CD8-positive, alpha-beta memory T cell (primary cell): Measurements from ENCODE around the gene MAGI1. TPM values are rescaled to one million over a fixed set of nuclear protein-coding genes. Genes with fewer than 3 reads are reported as not detected.
A peak's percentile ranks its signal among the peaks of the same experiment; 100 is the strongest.

Experiments used
- CTCF ChIA-PET: fragments of 350-600 bp; sonication (Branson Sonifier 250); formaldehyde crosslinking; loops from one replicate; lab custom pipeline; 2021; ENCODE audit warnings: antibody characterized with exemption; lab: Charles Lee
- POLR2A ChIA-PET: fragments of 350-600 bp; sonication (Branson Sonifier 250); formaldehyde crosslinking; loops from one replicate; lab custom pipeline; 2021; ENCODE audit warnings: antibody characterized with exemption; lab: Charles Lee
- DNase-seq, 5 donors: peaks; one replicate each; pipeline versions ENCODE4 v3.0.0 to v3.0.0-alpha.2; 2020 to 2022; ENCODE audit warnings: mixed read lengths in 1 of 5
- H3K27ac ChIP-seq: one replicate; pipeline ENCODE4 v1.7.0; 2013; ENCODE audit warnings: low read depth, mild to moderate bottlenecking, low read length, moderate library complexity
- H3K27me3 ChIP-seq: 2 replicates; pipeline ENCODE4 v1.7.0; 2013; ENCODE audit warnings: low read length, mild to moderate bottlenecking; ENCODE audit not compliant: insufficient read depth, poor library complexity, severe bottlenecking
- H3K36me3 ChIP-seq: 2 replicates; pipeline ENCODE4 v1.7.0; 2013; ENCODE audit warnings: mild to moderate bottlenecking, low read length, moderate library complexity; ENCODE audit not compliant: insufficient read depth
- H3K4me1 ChIP-seq: 2 replicates; pipeline ENCODE4 v1.7.0; 2013; ENCODE audit warnings: mild to moderate bottlenecking, low read length, moderate library complexity; ENCODE audit not compliant: insufficient read depth
- H3K4me3 ChIP-seq: 2 replicates; pipeline ENCODE4 v1.7.0; 2013; ENCODE audit warnings: mild to moderate bottlenecking, low read length
- H3K9me3 ChIP-seq: 2 replicates; pipeline ENCODE4 v1.7.0; 2013; ENCODE audit warnings: mild to moderate bottlenecking, low read length
- H3K27ac Mint-ChIP-seq, 8 donors: one replicate each; pipeline ENCODE4 v1.8.0; 2020 to 2021; ENCODE audit warnings: mixed read lengths in 8 of 8, mild to moderate bottlenecking in 6 of 8, inconsistent platforms in 3 of 8, moderate library complexity in 3 of 8
- H3K27me3 Mint-ChIP-seq, 2 donors: one replicate each; pipeline ENCODE4 v1.8.0; 2020 to 2021; ENCODE audit warnings: mixed read lengths in 2 of 2, mild to moderate bottlenecking in 1 of 2, moderate library complexity in 1 of 2
- H3K36me3 Mint-ChIP-seq, 3 donors: one replicate each; pipeline ENCODE4 v1.8.0; 2020 to 2021; ENCODE audit warnings: mixed read lengths in 3 of 3, inconsistent platforms in 1 of 3, mild to moderate bottlenecking in 1 of 3
- H3K4me1 Mint-ChIP-seq, 3 donors: one replicate each; pipeline ENCODE4 v1.8.0; 2020 to 2021; ENCODE audit warnings: mixed read lengths in 3 of 3, inconsistent platforms in 1 of 3, mild to moderate bottlenecking in 1 of 3
- H3K4me3 Mint-ChIP-seq, 7 donors: one replicate each; pipeline ENCODE4 v1.8.0; 2020 to 2021; ENCODE audit warnings: mixed read lengths in 7 of 7, mild to moderate bottlenecking in 6 of 7, moderate library complexity in 4 of 7, inconsistent platforms in 2 of 7
- H3K9me3 Mint-ChIP-seq, 5 donors: one replicate each; pipeline ENCODE4 v1.8.0; 2020 to 2022; ENCODE audit warnings: mixed read lengths in 5 of 5, mild to moderate bottlenecking in 3 of 5, moderate library complexity in 2 of 5, inconsistent platforms in 1 of 5
- polyA plus RNA-seq: library from polyadenylated mRNA; unstranded; fragments of 300-500 nt; fragmentation: Illumina TruSeq; gene quantifications from one replicate; pipeline ENCODE4 v1.2.3, GENCODE V29; 2021
- total RNA-seq, 2 experiments: library from RNA; stranded (reverse); gene quantifications; one replicate each; pipeline ENCODE4 v1.2.3, GENCODE V29; 2021

Gene MAGI1
- total and polyA plus RNA-seq, 3 experiments from 2014 or later = 0.15 to 0.42 TPM; not detected in 1

- H3K9me3 ChIP-seq = no peaks in the 10 kb centered on the region
- DNase-seq = no peak
- no peak overlapping the region for H3K27ac Mint-ChIP-seq
- no peaks in the 10 kb centered on the region for H3K27me3 ChIP-seq
- no peaks in the 10 kb centered on the region for H3K4me1 ChIP-seq
- H3K4me3 ChIP-seq = no peak overlapping the region
- H3K9me3 Mint-ChIP-seq = peaks cover 0 to 7% (median 3%) of the 10 kb centered on the region in 5 donors
- no peaks in the 10 kb centered on the region for H3K4me1 Mint-ChIP-seq
- no peak overlapping the region for H3K27ac ChIP-seq
- H3K36me3 ChIP-seq = no peaks in the 10 kb centered on the region
- POLR2A ChIA-PET = no interaction called here
- H3K27me3 Mint-ChIP-seq = peaks cover 0 to 3% of the 10 kb centered on the region in 2 donors
- no peaks in the 10 kb centered on the region for H3K36me3 Mint-ChIP-seq
- CTCF ChIA-PET = no interaction called here
- H3K4me3 Mint-ChIP-seq = no peak overlapping the region
Measured at GRCh38 chr3:65905771-65906170, 132.9 kb downstream of the MAGI1 start.

GRCh38 chr3:65904016-65904415 lies 134.7 kb downstream of the MAGI1 start:
- H3K27me3 Mint-ChIP-seq = peaks cover 0 to 3% of the 10 kb centered on the region in 2 donors
- no peak for DNase-seq
- peak overlapping the region in 1 of 8 donors; percentile 61 for H3K27ac Mint-ChIP-seq
- no peak overlapping the region for H3K27ac ChIP-seq
- no peak overlapping the region for H3K4me3 ChIP-seq
- H3K9me3 Mint-ChIP-seq = peaks cover 0 to 6% (median 2%) of the 10 kb centered on the region in 5 donors
- no peaks in the 10 kb centered on the region for H3K9me3 ChIP-seq
- no peaks in the 10 kb centered on the region for H3K36me3 Mint-ChIP-seq
- no peak overlapping the region for H3K4me3 Mint-ChIP-seq
- ChIA-PET POLR2A (no interaction called here), CTCF (no interaction called here)
- H3K27me3 ChIP-seq = no peaks in the 10 kb centered on the region
- no peaks in the 10 kb centered on the region for H3K4me1 Mint-ChIP-seq
- H3K36me3 ChIP-seq = no peaks in the 10 kb centered on the region
- H3K4me1 ChIP-seq = no peaks in the 10 kb centered on the region

GRCh38 chr3:65902304-65902793 lies 136.4 kb downstream of the MAGI1 start:
- no peak overlapping the region for H3K4me3 Mint-ChIP-seq
- Histone ChIP-seq H3K4me1 (no peaks in the 10 kb centered on the region), H3K36me3 (no peaks in the 10 kb centered on the region), H3K9me3 (no peaks in the 10 kb centered on the region), H3K27me3 (no peaks in the 10 kb centered on the region), H3K4me3 (no peak overlapping the region), H3K27ac (no peak overlapping the region)
- H3K36me3 Mint-ChIP-seq = no peaks in the 10 kb centered on the region
- no peak overlapping the region for H3K27ac Mint-ChIP-seq
- DNase-seq = no peak
- ChIA-PET POLR2A (no interaction called here), CTCF (no interaction called here)
- peaks cover 0 to 4% (median 0%) of the 10 kb centered on the region in 5 donors for H3K9me3 Mint-ChIP-seq
- peaks cover 0 to 3% of the 10 kb centered on the region in 2 donors for H3K27me3 Mint-ChIP-seq
- no peaks in the 10 kb centered on the region for H3K4me1 Mint-ChIP-seq

GRCh38 chr3:65901226-65901625 lies 137.5 kb downstream of the MAGI1 start:
- Mint-ChIP-seq H3K36me3 (no peaks in the 10 kb centered on the region), H3K4me3 (no peak overlapping the region), H3K27ac (no peak overlapping the region), H3K27me3 (peaks cover 0 to 3% of the 10 kb centered on the region in 2 donors), H3K4me1 (no peaks in the 10 kb centered on the region), H3K9me3 (peaks cover 0 to 4% (median 0%) of the 10 kb centered on the region in 5 donors)
- H3K27ac ChIP-seq = no peak overlapping the region
- H3K4me3 ChIP-seq = no peak overlapping the region
- H3K27me3 ChIP-seq = no peaks in the 10 kb centered on the region
- H3K36me3 ChIP-seq = no peaks in the 10 kb centered on the region
- ChIA-PET POLR2A (no interaction called here), CTCF (no interaction called here)
- no peaks in the 10 kb centered on the region for H3K9me3 ChIP-seq
- H3K4me1 ChIP-seq = no peaks in the 10 kb centered on the region
- DNase-seq = no peak

- Histone ChIP-seq H3K4me3 (no peak overlapping the region), H3K27me3 (no peaks in the 10 kb centered on the region), H3K27ac (no peak overlapping the region), H3K36me3 (no peaks in the 10 kb centered on the region), H3K4me1 (no peaks in the 10 kb centered on the region), H3K9me3 (no peaks in the 10 kb centered on the region)
- Mint-ChIP-seq H3K4me1 (no peaks in the 10 kb centered on the region), H3K9me3 (peaks cover 0 to 2% (median 0%) of the 10 kb centered on the region in 5 donors), H3K27ac (no peak overlapping the region), H3K4me3 (no peak overlapping the region), H3K36me3 (no peaks in the 10 kb centered on the region), H3K27me3 (peaks cover 0 to 5% of the 10 kb centered on the region in 2 donors)
- ChIA-PET CTCF (no interaction called here), POLR2A (no interaction called here)
- DNase-seq = no peak
Measured at GRCh38 chr3:65899226-65899625, 139.5 kb downstream of the MAGI1 start.

- Histone ChIP-seq H3K27ac (no peak overlapping the region), H3K4me3 (no peak overlapping the region), H3K36me3 (no peaks in the 10 kb centered on the region), H3K9me3 (no peaks in the 10 kb centered on the region), H3K27me3 (no peaks in the 10 kb centered on the region), H3K4me1 (no peaks in the 10 kb centered on the region)
- Mint-ChIP-seq H3K27me3 (peaks cover 0 to 2% of the 10 kb centered on the region in 2 donors), H3K4me3 (no peak overlapping the region), H3K27ac (no peak overlapping the region), H3K4me1 (no peaks in the 10 kb centered on the region), H3K9me3 (peaks cover 0 to 2% (median 0%) of the 10 kb centered on the region in 5 donors), H3K36me3 (no peaks in the 10 kb centered on the region)
- POLR2A ChIA-PET = no interaction called here
- no peak for DNase-seq
- CTCF ChIA-PET = no interaction called here
Measured at GRCh38 chr3:65897766-65898165, 141.0 kb downstream of the MAGI1 start.

- H3K36me3 ChIP-seq = no peaks in the 10 kb centered on the region
- Mint-ChIP-seq H3K4me3 (no peak overlapping the region), H3K27ac (no peak overlapping the region), H3K36me3 (no peaks in the 10 kb centered on the region), H3K4me1 (no peaks in the 10 kb centered on the region), H3K9me3 (peaks cover 0 to 2% (median 0%) of the 10 kb centered on the region in 5 donors), H3K27me3 (peaks cover 0 to 2% of the 10 kb centered on the region in 2 donors)
- ChIA-PET POLR2A (no interaction called here), CTCF (no interaction called here)
- no peak overlapping the region for H3K27ac ChIP-seq
- no peaks in the 10 kb centered on the region for H3K9me3 ChIP-seq
- no peaks in the 10 kb centered on the region for H3K4me1 ChIP-seq
- no peak for DNase-seq
- H3K27me3 ChIP-seq = no peaks in the 10 kb centered on the region
- no peak overlapping the region for H3K4me3 ChIP-seq
Measured at GRCh38 chr3:65896321-65896720, 142.4 kb downstream of the MAGI1 start.

GRCh38 chr3:65894679-65895453 lies 143.9 kb downstream of the MAGI1 start:
- ChIA-PET POLR2A (no interaction called here), CTCF (no interaction called here)
- H3K27me3 ChIP-seq = no peaks in the 10 kb centered on the region
- peaks cover 0 to 4% (median 0%) of the 10 kb centered on the region in 5 donors for H3K9me3 Mint-ChIP-seq
- no peak overlapping the region for H3K27ac ChIP-seq
- no peaks in the 10 kb centered on the region for H3K4me1 ChIP-seq
- no peak for DNase-seq
- no peaks in the 10 kb centered on the region for H3K9me3 ChIP-seq
- no peaks in the 10 kb centered on the region for H3K36me3 ChIP-seq
- H3K4me3 Mint-ChIP-seq = no peak overlapping the region
- H3K27me3 Mint-ChIP-seq = peaks cover 0 to 2% of the 10 kb centered on the region in 2 donors
- no peak overlapping the region for H3K4me3 ChIP-seq
- H3K36me3 Mint-ChIP-seq = no peaks in the 10 kb centered on the region
- no peaks in the 10 kb centered on the region for H3K4me1 Mint-ChIP-seq
- no peak overlapping the region for H3K27ac Mint-ChIP-seq
